ENCODE data around the gene TOP1. TPM values are rescaled to one million over a fixed set of nuclear protein-coding genes. Genes with fewer than 3 reads are reported as not detected.

The TOP1 gene
- total RNA-seq, 4 donors from 2014 or later, result 27.6 to 70.6 (median 40.4) TPM

- no peak for TF ChIP-seq CTCF (IDR thresholded peaks at IDR 0.05)
- ATAC-seq (ENCODE audit: low FRiP score) (no peak), DNase-seq (ENCODE audit: low spot score) (no peak)
Measured at GRCh38 chr20:41037179-41037578, 8.6 kb downstream of the TOP1 start.

GRCh38 chr20:41038149-41038877 is 9.7 kb downstream of the TOP1 start:
- DNase-seq (ENCODE audit: low spot score) (no peak), ATAC-seq (ENCODE audit: low FRiP score) (no peak)
- no peak for TF ChIP-seq CTCF (IDR thresholded peaks at IDR 0.05)

- no peak for TF ChIP-seq CTCF (IDR thresholded peaks at IDR 0.05)
- no peak for ATAC-seq (ENCODE audit: low FRiP score)
- no peak for DNase-seq (ENCODE audit: low spot score)
Measured at GRCh38 chr20:41038878-41039404, 10.3 kb downstream of the TOP1 start.

GRCh38 chr20:41040855-41041254 is 12.2 kb downstream of the TOP1 start:
- no peak for TF ChIP-seq CTCF (IDR thresholded peaks at IDR 0.05)
- DNase-seq (ENCODE audit: low spot score), result no peak

GRCh38 chr20:41041693-41042092 is 13.1 kb downstream of the TOP1 start:
- no peak for ATAC-seq (ENCODE audit: low FRiP score)
- DNase-seq (ENCODE audit: low spot score), result no peak
- no peak for TF ChIP-seq CTCF (IDR thresholded peaks at IDR 0.05)

More at GRCh38 chr20:41040855-41041254, 12.2 kb downstream of the TOP1 start:
- ATAC-seq (ENCODE audit: low FRiP score), result no peak

GRCh38 chr20:41044409-41045062 is 15.9 kb downstream of the TOP1 start:
- DNase-seq (ENCODE audit: low spot score) (no peak), ATAC-seq (ENCODE audit: low FRiP score) (no peak)

More at GRCh38 chr20:41044409-41045062, 15.9 kb downstream of the TOP1 start:
- TF ChIP-seq CTCF (IDR thresholded peaks at IDR 0.05), result no peak

All from omental fat pad (tissue), 4 donors.